H1 (cell line): ENCODE measurements around the gene MRPL50. TPM values are rescaled to one million over a fixed set of nuclear protein-coding genes. Genes with fewer than 3 reads are reported as not detected.

ENCODE experiments used
- CBX5 ChIP-seq: fragments of 300-800, 300-1000 bp; sonication (generic); IDR thresholded peaks from 2 replicates; pipeline ENCODE4 v1.7.1; 2016; ENCODE audit warnings: antibody characterized with exemption, low read length, low read depth
- RBBP5 ChIP-seq: IDR thresholded peaks from 2 replicates; pipeline ENCODE4 v1.7.1; 2012; ENCODE audit warnings: low read depth, mild to moderate bottlenecking, inconsistent platforms, low read length, moderate library complexity, borderline replicate concordance
- polyA plus RNA-seq, 7 experiments: library from polyadenylated mRNA; depleted of rRNA in 3 of 7; stranded (reverse) in 5 of 7; unstranded in 2 of 7; fragments of >200 nt in 5 of 7; fragments of 200-250 nt in 2 of 7; gene quantifications; 1 replicate in 5 of 7; 2 replicates in 1 of 7; 4 replicates in 1 of 7; pipeline versions ENCODE4 v1.2.1 to v1.2.3, GENCODE V29; 2011 to 2013; ENCODE audit warnings: missing spikeins in 2 of 7, mixed read lengths in 2 of 7
- total RNA-seq: library from RNA; stranded (reverse); fragmentation: NEBNext Ultra II Directional; extraction: Animal tissue kit (Norgen Biotek cat#: 25700); gene quantifications from 2 replicates; pipeline ENCODE4 v1.2.1, GENCODE V29; 2021

The MRPL50 gene
- total and polyA plus RNA-seq, 2 of the 8 experiments (the other 6 are each of a cell fraction or from before 2014, with no cell fraction given) = 17.8 to 25.1 TPM

- TF ChIP-seq CBX5 = no peak
- TF ChIP-seq RBBP5 = no peak
These were observed 19.6 kb upstream of the MRPL50 start (continued) for GRCh38 chr9:101417977-101418376.
